Measurements from ENCODE around the gene STX5. TPM values are rescaled to one million over a fixed set of nuclear protein-coding genes. Genes with fewer than 3 reads are reported as not detected.

Gene STX5
- total RNA-seq, 2 experiments from 2014 or later = 30.6 to 41.0 TPM

- CTCF ChIA-PET (ENCODE audit: unreplicated experiment) = interaction anchor here (0.6 kb wide), 1 partner anchor 106 kb away, joined by 3 read pairs; no protein-coding TSS in a partner anchor
- peaks cover 3% of the 10 kb centered on the region; the same call in 1 of the 2 replicates for H3K79me2 ChIP-seq (ENCODE audit: insufficient read depth, low read depth, low read length)
- H4K20me1 ChIP-seq (ENCODE audit: insufficient read depth, low read length) = no peaks in the 10 kb centered on the region
Measured at GRCh38 chr11:62796281-62796680, 35.6 kb downstream of the STX5 start.

DNA sequence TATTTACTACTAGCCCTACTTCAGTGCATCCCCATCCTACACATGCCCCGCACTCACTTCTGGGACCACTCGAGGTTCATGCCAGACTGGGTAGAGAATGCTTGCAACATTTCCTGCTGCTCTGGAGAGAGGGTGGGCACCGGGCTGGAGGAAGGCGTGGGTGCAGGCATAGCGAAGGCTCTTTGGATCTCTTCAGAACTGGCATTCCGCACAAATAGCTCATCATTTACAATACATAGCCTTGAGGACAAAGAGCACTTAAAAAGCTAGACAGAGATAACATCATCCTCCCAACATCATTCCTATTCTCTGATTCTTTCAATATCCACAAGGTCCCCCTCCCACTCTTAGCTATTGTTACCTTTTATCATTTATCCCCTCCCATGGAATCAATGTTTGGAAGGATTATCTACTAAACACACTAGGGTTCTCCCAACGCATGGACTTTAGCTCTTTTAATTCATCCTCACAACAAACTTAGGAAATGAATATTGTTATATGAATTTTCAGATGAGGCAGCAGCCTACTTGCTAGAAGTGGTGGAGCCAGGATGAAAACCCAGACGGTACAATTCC is 37.6 kb downstream of the STX5 start:
- H3K9me3 ChIP-seq (ENCODE audit: low read length) = no peaks in the 10 kb centered on the region
- H3K36me3 ChIP-seq (ENCODE audit: insufficient read depth, low read length) = peaks cover 87% of the 10 kb centered on the region
- BruUV-seq (replicated peaks) = no TSS peak
- peaks cover 21% of the 10 kb centered on the region; the same call in 1 of the 2 replicates for H3K79me2 ChIP-seq (ENCODE audit: insufficient read depth, low read depth, low read length)
- intact Hi-C loops (cut with micrococcal nuclease; ENCODE audit: unreplicated experiment) = no loop called here
- POLR2A ChIA-PET = interaction anchor here (0.6 to 1.2 kb wide), 6 partner anchors 10 to 62 kb away, joined by 3 to 4 read pairs (median 3); no protein-coding TSS in a partner anchor
- DNase-seq (ENCODE audit: low spot score) = no peak
- H3K4me1 ChIP-seq (ENCODE audit: insufficient read depth, low read length, poor library complexity, severe bottlenecking) = peaks cover 20% of the 10 kb centered on the region
- no peak for TF ChIP-seq EZH2phosphoT487 (IDR thresholded peaks at IDR 0.05; ENCODE audit: borderline replicate concordance, low read depth, low read length)
- TF ChIP-seq, protein P1, sequence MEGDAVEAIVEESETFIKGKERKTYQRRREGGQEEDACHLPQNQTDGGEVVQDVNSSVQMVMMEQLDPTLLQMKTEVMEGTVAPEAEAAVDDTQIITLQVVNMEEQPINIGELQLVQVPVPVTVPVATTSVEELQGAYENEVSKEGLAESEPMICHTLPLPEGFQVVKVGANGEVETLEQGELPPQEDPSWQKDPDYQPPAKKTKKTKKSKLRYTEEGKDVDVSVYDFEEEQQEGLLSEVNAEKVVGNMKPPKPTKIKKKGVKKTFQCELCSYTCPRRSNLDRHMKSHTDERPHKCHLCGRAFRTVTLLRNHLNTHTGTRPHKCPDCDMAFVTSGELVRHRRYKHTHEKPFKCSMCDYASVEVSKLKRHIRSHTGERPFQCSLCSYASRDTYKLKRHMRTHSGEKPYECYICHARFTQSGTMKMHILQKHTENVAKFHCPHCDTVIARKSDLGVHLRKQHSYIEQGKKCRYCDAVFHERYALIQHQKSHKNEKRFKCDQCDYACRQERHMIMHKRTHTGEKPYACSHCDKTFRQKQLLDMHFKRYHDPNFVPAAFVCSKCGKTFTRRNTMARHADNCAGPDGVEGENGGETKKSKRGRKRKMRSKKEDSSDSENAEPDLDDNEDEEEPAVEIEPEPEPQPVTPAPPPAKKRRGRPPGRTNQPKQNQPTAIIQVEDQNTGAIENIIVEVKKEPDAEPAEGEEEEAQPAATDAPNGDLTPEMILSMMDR (conservative IDR thresholded peaks at IDR 0.05; ENCODE audit: low read length) = no peak
- no peak overlapping the region for H3K27ac ChIP-seq (ENCODE audit: low read depth, low read length, poor library complexity, severe bottlenecking)
- CTCF ChIA-PET (ENCODE audit: unreplicated experiment) = no interaction called here
- no peak overlapping the region for H3K4me3 ChIP-seq (ENCODE audit: low read depth, low read length, poor library complexity, severe bottlenecking)
- H3K9me2 ChIP-seq (ENCODE audit: insufficient read depth, low read length) = no peaks in the 10 kb centered on the region
- H3K4me2 ChIP-seq (ENCODE audit: low read length) = no peak overlapping the region
- H4K20me1 ChIP-seq (ENCODE audit: insufficient read depth, low read length) = no peaks in the 10 kb centered on the region
- no peak overlapping the region for H2AFZ ChIP-seq (ENCODE audit: low read length)

More at GRCh38 chr11:62796281-62796680, 35.6 kb downstream of the STX5 start:
- peaks cover 8% of the 10 kb centered on the region for H3K4me1 ChIP-seq (ENCODE audit: insufficient read depth, low read length, poor library complexity, severe bottlenecking)
- no TSS peak for BruUV-seq (replicated peaks)
- TF ChIP-seq EZH2phosphoT487 (IDR thresholded peaks at IDR 0.05; ENCODE audit: borderline replicate concordance, low read depth, low read length) = no peak
- TF ChIP-seq, protein P1 (conservative IDR thresholded peaks at IDR 0.05; ENCODE audit: low read length) = no peak
- no peak overlapping the region for H3K27ac ChIP-seq (ENCODE audit: low read depth, low read length, poor library complexity, severe bottlenecking)
- no peak for DNase-seq (ENCODE audit: low spot score)
- peaks cover 87% of the 10 kb centered on the region for H3K36me3 ChIP-seq (ENCODE audit: insufficient read depth, low read length)
- no peak overlapping the region for H3K4me3 ChIP-seq (ENCODE audit: low read depth, low read length, poor library complexity, severe bottlenecking)
- H3K9me2 ChIP-seq (ENCODE audit: insufficient read depth, low read length) = no peaks in the 10 kb centered on the region
- no peaks in the 10 kb centered on the region for H3K9me3 ChIP-seq (ENCODE audit: low read length)
- H3K4me2 ChIP-seq (ENCODE audit: low read length) = no peak overlapping the region
- POLR2A ChIA-PET = interaction anchor here (0.6 to 1.1 kb wide), 4 partner anchors 10 to 58 kb away, joined by 3 to 5 read pairs (median 3); no protein-coding TSS in a partner anchor
- no peak overlapping the region for H2AFZ ChIP-seq (ENCODE audit: low read length)
- intact Hi-C loops (cut with micrococcal nuclease; ENCODE audit: unreplicated experiment) = no loop called here

GRCh38 chr11:62792202-62792575 is 39.7 kb downstream of the STX5 start:
- peak overlapping the region; percentile 91 for H3K4me2 ChIP-seq (ENCODE audit: low read length)
- TF ChIP-seq, protein P1 (conservative IDR thresholded peaks at IDR 0.05; ENCODE audit: low read length) = 0 out of 2 replicates have a peak, but pooled peaks have one; percentile 5
- no peak for TF ChIP-seq EZH2phosphoT487 (IDR thresholded peaks at IDR 0.05; ENCODE audit: borderline replicate concordance, low read depth, low read length)
- peaks cover 80% of the 10 kb centered on the region for H3K36me3 ChIP-seq (ENCODE audit: insufficient read depth, low read length)
- H3K27ac ChIP-seq (ENCODE audit: low read depth, low read length, poor library complexity, severe bottlenecking) = peak overlapping the region; percentile 50
- peaks cover 30% of the 10 kb centered on the region; the same call in 1 of the 2 replicates for H3K79me2 ChIP-seq (ENCODE audit: insufficient read depth, low read depth, low read length)
- peak overlapping the region; percentile 78 for H3K4me3 ChIP-seq (ENCODE audit: low read depth, low read length, poor library complexity, severe bottlenecking)
- DNase-seq (ENCODE audit: low spot score) = no peak
- H3K9me3 ChIP-seq (ENCODE audit: low read length) = no peaks in the 10 kb centered on the region
- POLR2A ChIA-PET = no interaction called here
- H3K9me2 ChIP-seq (ENCODE audit: insufficient read depth, low read length) = no peaks in the 10 kb centered on the region
- no peaks in the 10 kb centered on the region for H4K20me1 ChIP-seq (ENCODE audit: insufficient read depth, low read length)
- peak overlapping the region; percentile 53; the same call in 1 of the 2 replicates for H2AFZ ChIP-seq (ENCODE audit: low read length)
- peaks cover 34% of the 10 kb centered on the region for H3K4me1 ChIP-seq (ENCODE audit: insufficient read depth, low read length, poor library complexity, severe bottlenecking)
- CTCF ChIA-PET (ENCODE audit: unreplicated experiment) = no interaction called here
- no TSS peak for BruUV-seq (replicated peaks)
- intact Hi-C loops (cut with micrococcal nuclease; ENCODE audit: unreplicated experiment) = no loop called here

Measured in OCI-LY7 (cell line).